ENCODE results near the gene STARD3. TPM values are rescaled to one million over a fixed set of nuclear protein-coding genes. Genes with fewer than 3 reads are reported as not detected.
A peak's percentile ranks its signal among the peaks of the same experiment; 100 is the strongest.

STARD3 gene
- total RNA-seq, 1 donor from 2014 or later, result 15.8 TPM

DNA sequence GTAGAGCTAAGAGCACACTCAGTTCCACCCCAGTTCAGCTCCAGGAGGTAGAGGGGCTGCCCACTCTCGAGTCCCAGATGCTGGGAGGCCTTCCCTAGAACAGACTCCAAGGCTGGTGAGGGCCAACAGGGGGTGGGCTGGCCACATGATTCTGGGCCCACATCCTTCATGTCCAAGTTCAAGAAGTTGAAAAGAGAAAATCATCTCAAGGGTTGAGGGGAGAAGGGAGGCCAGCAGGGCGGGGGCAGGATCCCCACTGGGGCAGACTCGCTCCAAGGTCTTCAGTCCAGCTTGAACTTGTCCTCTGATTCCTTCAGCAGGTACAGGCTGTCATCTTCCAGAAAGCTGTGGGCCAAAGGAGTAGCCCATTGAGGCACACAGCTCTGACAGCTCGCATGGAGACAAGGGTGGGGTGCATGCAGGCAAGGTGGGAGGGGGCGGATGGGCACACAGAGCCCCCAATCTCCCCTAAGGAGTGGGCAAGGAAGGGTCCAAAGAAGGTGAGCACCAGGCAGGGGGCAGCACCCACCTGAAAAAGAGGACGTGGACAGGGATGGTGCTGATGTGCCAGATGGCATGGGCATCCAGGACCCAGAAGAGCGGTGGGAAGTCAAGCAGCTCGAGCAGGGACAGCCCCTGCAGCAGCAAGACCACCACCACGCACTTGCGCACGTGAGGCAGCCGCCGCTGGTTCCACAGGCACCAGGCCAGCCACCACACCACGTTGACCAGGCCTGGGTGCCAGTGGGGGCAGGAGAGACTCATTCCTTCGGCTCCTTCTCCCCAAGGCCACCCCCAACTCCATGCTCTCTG, 35.8 kb downstream of the STARD3 start:
- DNase-seq, result no peak

DNA sequence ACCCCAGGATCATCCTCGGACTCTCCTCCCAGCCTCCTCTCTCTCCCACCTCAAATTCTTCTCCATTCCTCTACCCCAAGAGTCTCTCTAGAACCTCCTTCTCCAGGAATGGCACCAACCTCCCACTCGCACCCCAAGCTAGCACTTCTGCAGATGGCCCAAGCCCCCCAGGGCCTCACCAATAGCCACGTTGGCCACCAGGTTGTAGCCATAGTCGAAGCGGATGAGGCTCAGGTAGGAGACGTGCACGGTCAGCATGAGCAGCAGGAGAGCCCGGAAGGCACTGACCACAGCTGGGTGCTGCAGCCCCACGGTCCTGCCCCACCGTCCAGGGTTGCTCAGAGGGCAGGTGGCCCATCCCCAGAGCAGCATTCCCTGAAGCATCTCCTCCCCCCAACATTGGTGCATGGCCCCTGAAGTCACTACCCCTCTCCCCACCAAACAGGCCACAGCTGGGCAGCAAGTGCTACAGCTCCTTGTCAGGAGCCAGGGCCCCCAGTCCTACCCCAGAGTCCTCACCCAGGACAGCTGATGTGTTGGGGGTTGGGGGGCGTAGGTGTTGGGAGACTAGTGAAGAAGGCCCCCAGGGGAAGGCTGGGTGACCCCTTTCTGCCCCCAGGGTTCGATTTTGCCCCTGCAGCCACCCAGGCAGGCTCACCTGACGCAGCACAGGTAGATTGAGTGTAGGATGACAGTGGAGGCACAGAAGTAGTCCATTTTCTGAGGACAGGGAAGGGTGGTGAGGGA, 36.6 kb downstream of the STARD3 start:
- no peak for DNase-seq

DNA sequence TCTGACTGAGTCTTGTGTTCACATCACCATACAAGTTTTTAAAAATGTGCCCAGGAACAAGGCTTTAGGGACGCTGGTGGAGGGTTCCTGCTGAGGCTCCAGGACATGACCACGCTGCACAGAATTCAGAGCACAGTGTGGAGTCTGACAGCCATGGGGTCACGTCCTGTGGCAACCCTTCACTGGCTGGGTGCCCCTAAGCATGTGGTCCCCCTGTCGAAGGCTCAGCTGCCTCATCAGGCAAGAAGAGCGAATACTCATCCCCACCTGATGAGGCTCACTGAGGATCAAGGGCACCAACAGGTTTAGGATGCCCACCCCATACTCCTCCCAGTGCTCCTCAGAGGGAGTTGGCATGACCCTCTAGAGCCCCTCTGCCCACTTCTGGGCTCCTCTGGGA, 37.2 kb downstream of the STARD3 start:
- DNase-seq, result no peak

DNA sequence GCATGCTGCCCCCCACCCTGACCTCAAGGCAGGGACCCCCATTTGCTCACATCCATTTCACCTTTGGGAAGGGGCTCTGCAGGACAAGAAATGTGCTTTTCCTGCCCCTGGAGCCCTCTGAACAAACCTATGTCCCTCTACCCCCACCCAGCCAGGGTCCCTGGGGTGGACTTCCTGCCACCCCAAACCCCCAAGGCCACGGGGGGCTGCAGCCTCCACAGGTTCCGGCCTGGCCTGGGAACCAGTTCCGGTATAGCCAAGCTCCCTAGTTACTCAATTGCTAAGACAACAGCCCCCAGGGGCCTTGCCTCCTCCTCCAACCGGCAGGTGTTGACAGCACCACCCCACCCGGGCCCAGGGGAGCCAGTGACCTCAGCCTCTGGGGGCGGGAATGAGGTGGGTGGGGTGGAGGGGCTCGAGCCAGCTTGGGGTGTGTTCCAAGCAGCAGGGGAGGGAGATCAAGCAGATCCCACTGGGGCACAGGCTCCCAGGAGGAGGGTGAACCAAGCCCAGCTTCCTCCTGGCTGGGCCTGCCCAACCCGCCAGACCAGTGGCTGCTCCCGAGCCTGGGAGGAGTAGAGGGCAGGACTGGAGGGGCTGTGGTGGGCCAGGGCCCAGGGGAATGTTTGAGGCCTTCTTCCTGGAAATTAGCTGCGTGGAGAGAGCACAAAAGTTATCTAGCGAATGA, 37.9 kb downstream of the STARD3 start:
- DNase-seq, result peak; percentile 7

DNA sequence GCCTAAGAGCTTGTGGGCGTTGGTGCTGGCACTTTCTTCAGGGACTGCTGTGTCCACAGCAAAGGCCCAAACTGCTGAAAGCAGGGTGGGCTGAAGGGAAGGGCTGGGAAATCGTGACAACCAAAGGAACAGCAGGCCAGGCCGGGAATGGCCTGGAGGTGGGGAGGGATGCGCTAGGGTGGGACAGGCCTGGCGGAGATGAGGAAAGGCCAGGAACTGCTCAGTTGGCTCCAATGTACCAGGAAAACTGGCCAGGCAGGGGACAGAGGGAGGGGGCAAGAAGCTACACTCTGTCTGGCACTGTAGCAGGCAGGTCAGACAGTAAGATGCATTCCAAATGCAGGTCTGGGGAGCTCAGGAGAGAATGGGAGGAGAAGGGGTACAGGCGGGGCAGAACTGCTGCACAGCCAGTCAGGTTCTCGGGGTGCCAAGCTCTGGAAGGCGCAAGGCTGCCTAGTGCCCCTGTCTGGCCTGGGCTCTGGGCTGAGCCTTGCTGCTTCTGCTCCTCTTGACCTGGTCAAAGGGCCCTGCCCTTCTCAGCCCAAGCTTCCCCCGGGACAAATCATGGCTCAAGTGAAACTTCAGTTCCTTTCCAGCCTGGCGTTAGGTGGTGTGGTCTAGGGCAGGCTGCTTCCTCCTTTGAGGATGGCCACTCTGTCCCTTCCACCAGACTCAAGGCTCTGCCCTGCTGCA, 38.6 kb downstream of the STARD3 start:
- no peak for DNase-seq

DNA sequence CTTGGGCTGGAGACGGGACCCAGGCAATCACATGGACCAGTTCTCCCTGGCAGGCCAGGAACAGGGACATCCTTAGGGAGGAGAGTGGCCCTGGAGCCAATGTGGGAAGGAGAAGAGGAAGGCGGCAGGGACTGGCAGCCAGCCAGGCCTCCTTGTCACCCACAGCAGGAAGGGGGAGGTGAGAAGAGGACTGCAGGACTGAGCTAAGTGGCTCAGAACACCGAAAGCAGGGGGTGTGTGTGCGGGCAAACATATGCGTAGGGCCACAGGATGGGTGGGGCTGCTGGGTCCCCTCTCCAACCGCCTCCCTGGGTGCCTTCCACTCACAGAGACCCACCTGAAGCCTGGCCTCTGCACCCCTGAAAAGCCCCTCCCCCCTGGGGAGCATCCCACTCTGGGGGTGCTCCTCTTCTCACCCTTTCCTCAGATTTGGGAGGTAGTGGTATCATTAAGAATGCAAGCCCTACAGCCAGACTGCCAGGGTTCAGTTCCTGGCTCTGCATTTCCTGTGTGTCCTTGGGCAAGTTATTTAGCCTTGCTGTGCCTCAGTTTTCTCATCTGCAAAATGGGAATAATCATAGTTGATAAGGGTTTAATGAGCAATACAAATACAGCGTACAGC, 39.4 kb downstream of the STARD3 start:
- DNase-seq, result no peak

DNA sequence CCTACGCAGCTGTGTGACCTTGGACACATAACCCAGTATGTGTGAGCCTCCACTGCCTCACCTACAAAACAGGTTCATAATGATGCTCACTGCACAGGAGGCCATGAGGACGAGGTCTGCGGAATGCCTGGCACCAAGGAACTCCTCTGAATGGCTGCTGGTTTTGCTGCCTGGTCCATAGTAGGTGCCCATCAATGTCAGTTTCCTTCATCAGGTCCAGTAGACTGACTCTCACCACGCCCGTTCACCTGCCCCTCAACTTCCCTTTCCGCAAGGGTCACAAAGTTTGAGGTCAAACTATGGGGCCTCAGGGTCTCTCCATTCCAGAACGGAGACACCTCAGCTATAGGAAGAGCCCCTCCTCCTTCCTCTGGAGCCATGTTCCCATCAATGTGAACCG, 40.1 kb downstream of the STARD3 start:
- no peak for DNase-seq

DNA sequence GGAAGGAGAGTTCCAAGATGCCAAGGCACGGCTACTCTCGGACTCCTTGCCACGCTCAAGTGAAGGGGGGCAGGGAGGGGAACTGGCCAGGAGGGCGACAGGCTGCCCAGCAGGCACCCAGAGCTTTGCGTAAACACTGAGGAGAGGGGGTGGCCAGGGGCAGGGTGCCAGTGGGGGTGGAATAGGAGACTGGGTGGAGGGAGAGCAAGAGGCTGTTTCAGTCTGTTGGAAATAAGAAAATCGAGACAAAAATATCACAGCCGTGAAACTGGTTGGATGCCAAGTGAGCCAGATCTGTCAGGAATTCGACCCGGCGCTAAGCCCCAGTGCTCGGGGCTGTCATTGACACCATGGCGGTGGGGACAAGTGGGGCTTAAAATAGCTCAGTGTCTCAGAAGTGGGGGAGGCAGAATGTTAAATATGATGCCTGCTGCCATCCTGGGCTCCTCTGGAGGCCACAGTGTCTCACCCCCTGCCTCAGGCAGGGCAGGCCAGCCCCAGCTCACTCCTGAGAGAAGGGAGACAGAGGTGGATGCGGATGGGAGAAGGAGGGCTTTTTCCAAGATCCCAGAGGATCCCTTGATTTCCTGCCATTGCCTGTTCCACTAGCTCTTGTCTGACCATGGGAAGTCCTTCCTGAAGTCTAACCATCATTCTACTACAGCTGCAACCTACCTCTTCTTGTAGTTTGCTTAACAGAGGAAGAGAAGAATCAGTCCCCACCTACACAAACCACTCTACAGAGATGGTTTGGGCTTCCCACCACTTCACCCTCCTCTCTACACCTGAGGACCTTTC, 40.8 kb downstream of the STARD3 start:
- DNase-seq, result peak; percentile 26

DNA sequence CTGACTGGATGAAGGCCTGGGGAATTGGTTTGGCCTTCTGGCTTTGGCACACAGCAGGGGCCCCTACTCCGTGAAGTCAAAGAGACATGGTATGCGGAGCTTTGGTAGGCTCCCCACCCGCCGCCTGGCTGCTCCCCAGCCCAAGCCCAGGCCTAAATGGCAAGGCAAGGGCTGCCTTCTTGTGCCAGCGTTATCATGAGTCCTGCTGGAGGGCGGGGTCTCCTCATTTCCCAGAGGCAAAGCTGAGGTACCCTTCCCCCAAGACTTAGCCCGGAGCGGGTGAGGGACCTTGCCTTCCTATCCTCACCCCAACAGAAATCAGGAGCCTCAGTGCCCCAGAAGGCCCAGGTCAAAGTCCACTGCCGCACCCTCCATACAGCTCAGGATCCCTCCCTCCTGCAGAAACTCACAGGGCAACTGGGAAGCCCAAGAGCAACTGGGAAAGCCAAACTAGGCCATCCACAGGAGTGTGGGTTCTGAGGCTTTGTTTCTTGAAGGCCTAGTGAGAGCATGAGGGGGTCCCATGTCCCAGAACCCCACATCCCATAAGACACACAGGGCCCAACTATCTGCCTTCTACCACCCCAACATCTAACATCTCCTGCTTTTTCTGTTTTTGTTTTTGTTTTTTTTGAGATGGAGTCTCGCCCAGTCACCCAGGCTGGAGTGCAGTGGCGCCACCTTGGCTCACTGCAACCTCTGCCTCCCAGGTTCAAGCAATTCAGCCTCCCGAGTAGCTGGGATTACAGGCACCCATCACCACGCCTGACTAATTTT, 41.6 kb downstream of the STARD3 start:
- no peak for DNase-seq

DNA sequence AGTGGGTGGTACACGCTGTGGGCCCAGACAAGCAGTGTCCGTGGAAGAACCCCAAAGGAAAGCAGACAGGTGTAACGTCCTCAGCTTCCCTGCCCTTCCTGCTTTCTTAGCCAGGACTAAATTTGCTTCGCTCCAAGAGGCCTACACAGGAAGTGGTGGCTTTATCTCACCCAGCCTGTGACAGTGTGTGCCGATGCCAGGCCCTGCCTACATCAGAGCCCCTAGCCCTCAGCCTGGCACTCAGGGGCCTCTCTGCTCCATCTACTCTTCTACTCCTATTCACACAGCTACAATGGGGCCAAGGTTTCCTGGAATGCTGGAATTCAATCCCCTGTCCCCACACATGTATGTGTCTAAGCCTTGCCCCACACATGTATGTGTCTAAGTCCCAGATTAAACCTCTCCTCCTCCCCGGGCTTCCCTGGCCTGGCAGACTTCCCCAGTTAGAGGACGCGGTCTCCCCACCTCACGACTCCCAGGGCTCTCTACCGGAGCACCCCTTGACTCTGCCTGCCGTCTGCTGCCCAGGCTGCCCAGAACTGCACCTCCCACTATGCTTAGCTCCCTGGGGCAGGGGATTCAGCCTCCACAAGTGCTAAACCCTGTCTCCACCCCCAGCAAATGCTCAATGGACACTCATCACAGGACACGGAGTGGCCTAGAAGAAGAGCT, 42.7 kb downstream of the STARD3 start:
- DNase-seq, result no peak

DNA sequence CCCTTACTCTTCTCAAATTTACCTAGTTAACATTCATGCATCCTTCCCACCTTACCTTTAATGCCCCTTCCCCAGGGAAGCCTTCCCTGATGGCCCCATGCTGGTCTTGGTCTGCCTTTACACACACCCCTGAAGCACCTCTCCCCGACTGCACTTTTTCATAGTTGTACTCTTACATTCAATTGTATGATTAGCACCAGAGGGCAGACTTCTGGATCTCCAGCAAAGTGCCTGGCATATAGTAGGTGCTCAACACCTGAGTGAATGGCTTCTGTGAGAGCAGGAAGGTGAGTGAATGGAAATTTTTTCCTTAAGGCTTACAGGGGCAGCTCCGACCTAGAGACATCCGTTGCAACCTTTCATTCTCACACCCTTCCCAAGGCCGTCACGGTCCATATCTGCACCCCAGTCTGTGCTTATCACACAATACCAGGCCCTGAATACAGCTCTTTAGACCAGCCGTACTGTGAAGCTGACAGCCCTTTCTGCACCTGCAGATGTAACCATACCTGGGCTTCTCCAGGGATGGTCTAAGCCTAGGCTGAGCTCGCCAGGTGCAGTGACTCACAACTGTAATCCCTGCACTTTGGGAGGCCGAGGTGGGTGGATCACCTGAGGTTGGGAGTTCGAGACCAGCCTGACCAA, 46.5 kb downstream of the STARD3 start:
- no peak for DNase-seq

DNA sequence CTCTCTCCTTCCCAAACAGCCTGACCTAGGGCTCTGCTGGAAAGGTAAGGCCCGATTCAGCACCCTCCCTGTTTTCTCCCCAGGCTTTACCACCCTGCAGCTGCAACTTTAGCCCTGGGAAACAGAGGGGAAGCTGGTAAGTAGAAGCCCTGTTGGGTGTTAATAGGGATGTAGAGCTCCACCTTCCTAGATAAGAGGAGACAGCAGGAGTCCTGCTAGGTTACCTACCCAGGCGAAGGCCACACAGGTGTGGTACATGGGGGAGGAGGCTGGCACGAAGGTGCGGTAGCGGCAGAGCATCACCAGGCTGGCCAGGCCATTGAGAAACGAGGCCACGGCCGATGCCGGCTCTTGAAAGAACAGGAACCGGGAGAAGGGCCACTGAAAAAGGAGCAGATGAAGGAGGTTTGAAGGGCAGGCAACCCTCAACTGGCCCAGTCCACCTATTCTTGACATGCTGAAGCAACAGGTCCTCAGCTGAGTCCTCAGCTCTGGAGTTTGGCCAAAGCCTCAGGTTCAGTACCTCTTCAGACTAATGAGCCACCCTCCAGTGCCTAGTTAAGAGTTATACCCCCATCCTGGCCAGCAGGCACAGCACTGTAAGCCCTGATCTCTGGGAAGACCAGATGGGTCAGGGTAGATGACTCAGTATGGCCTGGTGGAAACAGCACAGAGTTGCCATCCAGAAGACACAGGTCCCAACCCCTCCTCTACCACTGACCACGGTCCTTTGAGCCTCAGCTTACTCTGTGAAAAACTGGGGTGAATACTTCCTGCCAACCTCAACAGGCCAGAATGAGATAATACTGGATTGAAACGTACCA, 47.6 kb downstream of the STARD3 start:
- no peak for DNase-seq

DNA sequence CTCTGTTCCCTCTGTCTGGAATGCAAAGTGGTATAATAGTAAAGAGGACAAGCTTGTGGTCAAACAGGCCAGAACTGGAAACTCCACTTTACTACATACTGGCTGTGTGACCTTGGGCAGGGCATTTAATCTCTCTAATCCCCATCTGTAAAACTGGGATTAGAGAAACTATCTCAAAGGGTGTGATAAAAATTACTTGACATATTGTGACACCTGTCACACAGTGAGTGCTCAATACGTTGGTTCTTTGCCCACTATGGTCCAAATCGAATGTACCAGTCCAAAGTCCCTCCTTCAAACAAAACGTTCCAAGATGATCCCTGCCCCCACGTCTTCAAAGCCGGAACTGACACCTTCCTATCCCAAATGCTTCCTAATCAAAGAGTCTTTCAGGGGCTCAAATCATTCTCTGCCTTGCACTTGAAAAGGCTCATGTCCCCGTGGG, 50.2 kb downstream of the STARD3 start:
- DNase-seq, result no peak

DNA sequence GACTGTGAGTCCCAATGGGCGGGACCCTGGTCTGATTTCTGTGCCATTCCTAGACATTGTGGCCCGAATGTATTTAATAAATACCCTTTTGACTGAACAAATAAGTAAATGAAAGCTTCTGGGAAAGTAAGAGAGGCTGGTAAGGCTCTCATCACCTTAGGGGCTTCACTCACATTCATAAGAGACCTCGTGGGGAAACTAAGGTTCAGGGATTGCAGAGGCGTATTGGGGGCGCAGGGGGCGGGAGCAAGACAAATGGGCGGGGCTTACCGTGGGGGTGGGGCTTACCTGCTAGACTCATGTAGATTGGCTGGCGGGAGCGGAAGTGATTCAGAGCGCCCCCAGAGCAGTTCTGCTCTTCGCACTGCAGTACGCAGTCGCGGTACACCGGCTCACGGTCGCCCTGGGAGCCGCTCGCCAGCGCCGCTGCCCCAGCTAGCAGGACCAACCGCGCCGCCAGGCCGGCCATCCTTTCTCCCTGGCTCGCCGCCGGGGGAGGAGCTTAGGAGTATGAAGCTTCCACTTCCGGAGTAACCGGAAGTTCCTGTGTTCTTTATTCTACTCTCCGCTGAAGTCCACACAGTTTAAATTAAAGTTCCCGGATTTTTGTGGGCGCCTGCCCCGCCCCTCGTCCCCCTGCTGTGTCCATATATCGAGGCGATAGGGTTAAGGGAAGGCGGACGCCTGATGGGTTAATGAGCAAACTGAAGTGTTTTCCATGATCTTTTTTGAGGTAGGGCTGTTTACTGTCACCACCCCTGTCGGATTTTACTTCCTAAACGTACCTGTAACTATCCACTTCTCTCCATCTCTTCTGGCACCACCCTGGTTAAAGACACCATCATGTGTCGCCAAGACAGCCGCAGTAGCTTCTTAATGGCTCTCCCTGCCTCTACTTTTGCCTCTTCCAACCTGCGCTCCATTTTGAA, 50.9 kb downstream of the STARD3 start, which contains the start of gene PGAP3:
Gene PGAP3, minus strand, starts transcription at position 512 of the 929 bp plus-strand sequence. Its CDS starts 43 bp downstream, at position 469.
- DNase-seq, result peak; percentile 92

DNA sequence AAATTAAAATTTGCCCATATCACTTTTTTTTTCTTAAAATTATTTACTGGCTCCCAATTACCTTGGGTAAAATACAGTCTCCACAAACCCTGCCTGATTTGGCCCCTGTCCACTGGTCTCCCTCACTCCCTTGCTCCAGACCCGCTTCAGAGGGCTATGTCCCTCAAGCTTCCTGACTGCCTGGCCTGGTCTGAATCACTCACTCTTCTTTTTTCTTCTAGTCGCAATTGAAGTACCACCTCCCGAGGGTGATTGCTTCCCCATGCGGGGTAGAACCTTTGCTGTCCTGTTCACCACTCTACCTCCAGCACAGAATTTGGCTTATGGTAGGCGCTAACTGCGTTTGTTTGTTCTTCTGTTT, 51.5 kb downstream of the STARD3 start:
- DNase-seq, result no peak

DNA sequence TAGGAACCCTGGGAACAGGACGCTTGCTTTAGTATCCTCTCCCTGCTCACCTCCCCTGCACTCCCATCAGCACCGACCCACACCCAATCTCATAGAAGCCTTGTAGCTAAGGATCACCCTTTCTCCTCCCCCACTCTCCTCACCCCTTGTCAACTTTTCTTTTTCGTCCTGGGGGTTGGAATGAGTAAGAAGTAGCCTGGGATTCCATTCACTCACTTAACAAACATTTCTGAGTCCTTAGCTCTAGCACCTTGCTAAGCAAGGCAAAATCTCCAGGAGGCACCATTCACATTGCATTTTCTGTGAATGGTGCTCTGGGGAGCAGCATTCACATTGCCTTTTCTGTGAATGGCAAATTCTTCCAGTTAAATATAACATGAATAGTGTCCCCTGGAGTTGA, 52.0 kb downstream of the STARD3 start:
- DNase-seq, result no peak

DNA sequence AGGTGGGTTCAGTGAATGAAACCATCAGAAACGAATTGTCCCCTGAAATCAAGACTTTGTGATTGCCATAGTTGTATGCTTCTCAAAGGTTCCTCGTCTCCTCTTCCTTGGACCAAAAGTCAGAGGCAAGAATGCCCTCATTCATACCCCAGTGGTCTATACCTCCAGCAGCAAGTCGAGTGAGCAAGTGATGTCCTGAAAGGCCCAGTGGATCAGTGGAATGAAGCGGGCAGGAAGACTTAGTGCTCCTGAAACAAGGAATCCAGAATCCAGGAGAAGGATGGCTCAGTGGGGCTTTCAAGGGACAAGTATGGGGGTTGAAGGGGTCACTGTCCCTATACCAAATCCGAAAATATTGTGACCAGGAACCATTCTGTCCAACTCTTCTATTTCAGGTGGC, 57.6 kb downstream of the STARD3 start:
- no peak for DNase-seq

Data from skin of body (tissue), 2 donors.